ENCODE measurements around the gene LGSN.
"Not testable (repeated sequence)": the region's sequence is repeated elsewhere in the genome, so short reads cannot be mapped to it uniquely, and the experiment has no call there.

Gene LGSN

DNA sequence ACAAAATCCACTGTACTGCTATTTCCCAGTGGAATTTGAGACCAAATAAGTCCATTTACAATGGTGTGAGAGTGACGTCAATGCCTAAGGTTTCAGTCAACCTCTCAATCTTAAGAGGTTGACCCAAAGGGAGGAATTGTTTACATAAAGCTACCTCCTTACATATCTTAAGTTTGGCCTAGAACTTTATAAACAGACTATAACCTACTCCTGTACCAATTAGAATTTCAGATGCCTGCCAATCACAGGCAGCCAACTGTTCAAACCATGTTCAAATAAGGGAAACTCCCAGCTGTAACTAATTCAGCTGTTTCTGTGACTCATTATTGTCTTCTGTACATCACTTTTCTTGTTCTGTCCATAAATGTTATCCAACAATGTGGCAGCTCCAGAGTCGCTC is 14.5 kb downstream of the LGSN start:
- DNase-seq (ENCODE audit: low spot score): no peak

DNA sequence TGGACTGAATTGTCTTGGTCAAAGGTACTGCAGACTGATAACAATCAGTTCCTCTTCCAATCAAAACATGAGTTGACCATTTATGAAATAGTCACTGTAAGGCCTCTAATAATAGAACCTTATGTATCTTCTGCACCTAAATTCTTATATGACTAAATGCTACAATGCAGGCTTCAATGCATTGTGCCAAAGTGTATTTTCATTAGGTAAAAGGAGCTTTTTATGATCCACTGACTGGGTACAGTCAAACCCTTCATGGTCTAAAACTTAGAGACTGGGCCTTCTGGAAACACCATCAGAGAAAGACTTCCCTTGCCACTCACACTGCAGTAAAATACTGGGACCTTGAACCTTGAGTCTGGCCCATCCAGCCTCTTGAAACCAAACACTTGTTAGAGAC is 16.3 kb downstream of the LGSN start:
- DNase-seq (ENCODE audit: low spot score): no peak

DNA sequence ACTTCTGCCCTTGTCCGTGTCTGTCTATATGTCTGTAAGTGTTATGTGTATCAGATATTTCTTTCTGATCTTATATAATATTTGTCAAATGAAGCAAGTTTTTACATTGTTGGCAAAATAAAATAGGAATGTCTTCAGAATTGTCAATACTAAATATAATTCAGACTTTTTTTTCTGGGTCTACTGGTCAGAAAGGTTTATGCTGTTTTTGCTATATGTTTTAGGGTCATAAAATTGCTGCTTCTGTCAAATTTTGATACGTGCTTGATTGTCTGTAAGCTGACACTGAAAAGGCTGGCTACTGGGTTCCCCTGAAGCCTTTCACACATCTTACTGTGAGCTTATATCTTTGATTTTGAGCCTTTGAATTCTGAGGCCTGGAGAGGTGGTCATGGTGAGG is 20.1 kb downstream of the LGSN start:
- DNase-seq (ENCODE audit: low spot score): no peak

DNA sequence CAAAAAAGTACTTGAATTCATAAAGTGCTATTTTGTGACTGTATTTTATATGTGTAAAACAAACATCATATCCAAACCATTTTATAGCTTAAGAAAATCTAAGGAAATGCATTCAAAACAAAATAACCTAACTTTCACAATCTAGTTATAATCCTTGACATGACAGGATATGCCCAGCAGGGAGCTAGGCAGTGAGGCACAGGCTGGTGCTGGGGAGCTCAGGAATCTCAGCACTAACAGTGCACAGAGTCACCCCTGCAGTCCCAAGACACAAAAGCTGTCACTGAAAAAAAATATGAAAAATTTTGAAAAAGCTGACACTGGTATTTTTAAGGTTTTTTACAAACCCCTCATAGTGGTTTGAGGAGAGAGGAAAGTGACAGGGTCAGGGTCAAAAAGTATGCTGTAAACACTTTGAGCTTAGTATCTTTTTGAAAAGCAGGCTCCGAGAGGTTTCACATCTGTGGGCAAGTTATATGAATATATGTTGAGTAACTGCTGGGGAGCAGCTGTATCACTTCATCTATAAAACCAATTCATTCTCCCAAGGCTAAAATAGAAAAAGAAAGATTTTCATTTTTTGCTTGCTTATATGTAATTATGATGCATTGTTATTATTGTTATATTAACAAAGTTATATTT is 24.1 kb downstream of the LGSN start:
- no peak for DNase-seq (ENCODE audit: low spot score)

DNA sequence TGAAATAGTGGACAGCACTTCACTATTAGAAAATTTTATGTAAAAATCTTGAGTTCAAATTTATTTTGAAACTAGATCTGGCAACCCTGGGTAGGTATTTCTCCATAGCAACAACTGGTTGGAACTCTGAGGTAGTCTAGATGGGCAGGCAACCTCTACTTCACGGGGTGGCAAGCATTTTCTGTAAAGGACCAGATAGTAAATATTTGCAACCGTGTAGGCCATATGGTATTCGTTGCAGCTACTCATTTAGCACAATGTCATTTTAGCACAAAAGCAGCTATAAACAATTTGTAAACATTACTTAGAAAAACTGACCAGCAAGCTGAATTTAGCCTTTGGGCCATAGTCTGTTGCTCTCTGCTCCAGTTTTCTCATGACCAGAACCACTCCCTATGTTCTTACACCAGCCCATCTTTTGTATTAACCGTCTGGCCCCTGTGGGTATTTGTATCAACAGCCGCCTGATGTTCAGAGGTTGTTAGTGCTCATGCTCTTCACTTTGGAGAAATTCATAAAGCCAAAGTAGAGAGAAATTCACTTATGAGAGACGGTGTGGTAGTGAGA is 29.2 kb downstream of the LGSN start:
- DNase-seq (ENCODE audit: low spot score): no peak

DNA sequence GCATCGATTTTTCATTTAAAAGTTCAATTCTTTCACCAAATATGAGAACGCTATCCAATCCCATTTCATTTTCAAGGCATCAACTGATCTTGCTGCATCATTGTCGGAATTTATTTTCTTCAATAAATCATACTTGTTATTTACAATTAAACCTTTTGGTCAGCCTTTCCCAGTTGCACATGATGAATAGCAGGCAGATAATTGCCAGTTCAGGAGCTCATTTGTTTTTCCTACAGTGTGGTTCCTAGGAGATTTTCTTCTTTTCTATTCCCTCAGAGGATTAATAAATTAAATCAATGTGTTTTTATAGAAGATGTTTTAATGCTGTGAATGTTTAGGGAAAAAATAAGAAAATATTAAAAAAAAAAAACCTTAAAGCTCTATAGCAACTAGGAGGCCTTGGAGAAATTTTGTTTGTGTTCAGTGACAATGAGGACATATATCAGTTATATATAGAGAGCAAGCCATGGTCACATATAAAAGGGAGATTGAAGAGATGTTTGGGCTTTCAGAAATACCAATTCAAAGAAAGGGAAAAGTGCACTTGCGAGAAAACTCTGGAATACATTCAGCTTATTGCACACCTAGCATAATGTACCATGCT is 30.4 kb downstream of the LGSN start:
- DNase-seq (ENCODE audit: low spot score): no peak

DNA sequence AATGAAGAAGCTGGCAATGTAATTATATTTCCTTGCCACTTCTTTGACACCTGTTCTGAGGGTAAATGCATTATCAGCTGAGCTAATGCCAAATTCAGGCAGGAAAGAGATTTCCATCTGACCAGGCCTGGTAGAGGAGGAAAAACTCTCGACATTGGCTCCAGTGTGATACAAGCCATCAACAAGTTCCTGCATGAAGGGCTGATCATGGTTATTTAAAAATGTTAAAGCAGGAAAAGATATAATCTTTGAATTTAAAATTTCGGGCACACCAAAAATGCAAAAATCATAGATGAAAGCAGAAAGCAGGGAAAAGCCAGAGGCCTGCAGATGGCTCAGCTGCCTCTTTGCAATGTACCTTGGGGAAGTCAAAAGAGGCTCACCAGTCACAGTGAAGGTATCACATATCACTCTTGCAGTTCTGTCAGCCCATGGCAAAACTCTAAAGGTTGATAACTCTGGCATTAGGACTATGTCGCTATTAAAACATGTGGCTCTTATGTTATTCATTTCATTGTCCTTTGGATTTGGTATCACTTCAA is 39.1 kb downstream of the LGSN start:
- no peak for DNase-seq (ENCODE audit: low spot score)

DNA sequence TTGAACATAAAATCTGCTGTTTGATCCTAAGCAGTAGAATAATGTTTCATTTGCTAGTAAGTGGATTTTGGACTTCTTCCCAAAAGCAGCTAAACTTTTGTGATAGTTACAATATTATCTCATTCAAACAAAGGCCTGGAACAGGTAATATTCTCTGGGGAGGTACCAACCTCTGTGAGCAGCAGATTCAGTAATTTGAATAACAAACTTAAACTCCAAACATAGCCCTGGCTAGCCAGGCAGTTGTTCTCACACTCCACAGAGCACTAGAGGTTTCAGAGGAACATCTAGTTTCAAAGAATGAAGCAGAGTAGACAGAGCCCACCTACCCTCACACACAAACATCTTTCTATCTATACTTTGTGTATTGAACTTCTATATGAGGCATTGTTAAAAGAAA is 40.9 kb downstream of the LGSN start:
- no peak for DNase-seq (ENCODE audit: low spot score)

DNA sequence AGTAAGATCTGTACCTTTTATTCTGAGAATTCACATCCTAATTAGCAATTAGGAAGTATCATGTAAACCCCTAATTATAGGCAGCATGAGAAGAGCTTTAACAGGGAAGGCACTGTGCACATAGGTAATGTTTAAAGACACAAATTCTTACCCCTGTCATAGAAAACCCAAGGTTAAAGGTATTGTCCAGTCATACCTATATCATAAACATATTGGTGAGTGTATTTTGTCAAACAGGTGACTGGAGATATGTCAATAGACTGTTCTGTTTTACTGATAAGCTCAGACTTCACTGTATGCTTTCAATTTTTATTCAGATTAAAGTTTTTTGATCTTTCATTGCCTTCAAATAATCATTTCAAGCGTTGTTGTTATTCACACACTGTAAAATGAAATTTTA is 43.8 kb downstream of the LGSN start:
- DNase-seq (ENCODE audit: low spot score): no peak

DNA sequence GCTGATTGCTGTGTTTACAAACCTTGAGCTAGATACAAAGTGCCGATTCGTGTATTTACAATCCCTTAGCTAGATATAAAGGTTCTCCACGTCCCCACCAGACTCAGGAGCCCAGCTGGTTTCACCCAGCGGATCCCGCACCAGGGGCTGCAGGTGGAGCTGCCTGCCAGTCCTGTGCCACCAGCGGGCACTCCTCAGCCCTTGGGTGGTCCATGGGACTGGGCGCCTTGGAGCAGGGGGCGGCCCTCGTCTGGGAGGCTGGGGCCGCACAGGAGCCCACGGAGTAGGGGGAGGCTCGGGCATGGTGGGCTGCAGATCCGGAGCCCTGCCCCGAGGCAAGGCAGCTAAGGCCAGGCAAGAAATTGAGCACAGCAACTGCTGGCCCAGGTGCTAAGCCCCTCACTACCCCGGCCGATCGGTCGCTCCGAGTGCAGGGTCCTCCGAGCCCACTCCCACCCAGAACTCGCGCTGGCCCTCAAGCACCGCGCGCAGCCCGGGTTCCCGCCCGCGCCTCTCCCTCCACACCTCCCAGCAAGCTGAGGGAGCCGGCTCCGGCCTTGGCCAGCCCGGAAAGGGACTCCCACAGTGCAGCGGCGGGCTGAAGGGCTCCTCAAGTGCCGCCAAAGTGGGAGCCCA is 44.9 kb downstream of the LGSN start:
- DNase-seq (ENCODE audit: low spot score): not testable (repeated sequence)

DNA sequence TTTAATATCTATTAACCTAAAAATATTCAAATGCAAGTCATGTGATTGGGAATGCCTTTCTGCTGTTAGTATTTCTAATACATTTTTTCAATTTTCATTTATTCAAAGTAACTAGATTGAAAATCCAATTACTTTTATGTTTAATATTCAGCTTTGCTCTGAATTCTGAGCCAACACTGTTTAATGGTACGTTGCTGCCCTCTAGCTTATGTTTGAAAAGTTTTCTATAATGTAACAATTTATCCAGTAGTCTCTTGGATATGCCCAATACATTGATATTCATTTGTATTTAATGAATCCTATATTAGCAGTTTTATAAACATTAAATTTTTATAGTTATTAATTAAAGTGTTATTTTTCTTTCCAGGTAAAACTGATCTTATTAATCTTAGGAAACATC is 47.4 kb downstream of the LGSN start:
- DNase-seq (ENCODE audit: low spot score): no peak

DNA sequence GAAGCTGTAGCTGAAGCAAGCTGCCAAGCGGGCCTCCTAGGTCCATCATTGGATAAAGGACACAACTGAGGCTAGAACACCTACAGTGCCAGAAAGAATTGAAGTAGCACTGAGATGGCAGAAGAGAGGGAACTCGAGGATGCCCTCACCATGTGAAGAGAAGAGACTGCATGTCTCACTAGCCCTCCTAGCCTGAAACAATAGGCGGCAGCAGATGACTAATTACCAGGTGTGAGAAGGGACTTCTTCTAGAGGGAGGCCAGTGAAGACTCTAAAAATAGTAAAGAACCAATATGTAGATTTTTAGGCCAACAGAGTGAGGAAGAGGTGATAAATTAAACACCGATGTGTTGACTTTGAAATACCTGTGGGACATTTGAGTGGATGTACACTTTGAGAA is 50.3 kb downstream of the LGSN start:
- no peak for DNase-seq (ENCODE audit: low spot score)

DNA sequence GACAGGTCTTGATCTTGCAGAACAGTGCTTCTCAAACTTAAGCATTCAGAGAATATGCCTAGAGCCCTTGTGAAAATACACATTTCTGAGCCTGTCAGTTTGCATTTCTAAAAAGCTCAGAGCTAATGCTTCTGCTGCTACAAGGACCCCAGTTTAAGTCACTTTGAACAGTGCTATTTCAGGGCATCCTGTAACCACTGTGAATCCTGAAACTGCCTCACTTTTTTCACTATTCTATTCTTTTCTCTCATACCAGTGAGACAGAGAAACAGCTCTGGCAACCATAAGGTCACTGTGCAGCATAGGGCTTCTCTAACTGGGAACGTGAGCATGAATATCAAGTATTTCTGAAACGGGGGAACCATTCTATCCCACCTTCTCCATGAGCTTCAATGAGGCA is 51.2 kb downstream of the LGSN start:
- no peak for DNase-seq (ENCODE audit: low spot score)

DNA sequence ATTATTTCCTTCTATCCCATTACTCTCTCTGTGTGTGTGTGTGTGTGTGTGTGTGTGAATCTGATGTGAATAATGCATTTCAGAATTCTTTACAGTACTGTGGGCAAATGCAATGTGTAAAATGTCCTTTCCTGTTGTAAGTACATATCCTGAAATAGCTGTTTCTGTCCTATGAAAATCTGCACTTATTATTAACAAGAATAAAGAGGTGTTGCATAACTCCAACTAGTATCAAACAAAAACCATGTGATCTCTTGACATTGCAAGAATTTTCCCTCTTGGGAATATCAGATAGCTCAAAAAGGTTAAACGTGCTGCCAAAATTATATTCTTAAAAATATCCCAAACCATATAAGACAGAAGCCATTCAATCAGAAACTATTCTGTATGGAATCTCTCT is 52.0 kb downstream of the LGSN start:
- no peak for DNase-seq (ENCODE audit: low spot score)

DNA sequence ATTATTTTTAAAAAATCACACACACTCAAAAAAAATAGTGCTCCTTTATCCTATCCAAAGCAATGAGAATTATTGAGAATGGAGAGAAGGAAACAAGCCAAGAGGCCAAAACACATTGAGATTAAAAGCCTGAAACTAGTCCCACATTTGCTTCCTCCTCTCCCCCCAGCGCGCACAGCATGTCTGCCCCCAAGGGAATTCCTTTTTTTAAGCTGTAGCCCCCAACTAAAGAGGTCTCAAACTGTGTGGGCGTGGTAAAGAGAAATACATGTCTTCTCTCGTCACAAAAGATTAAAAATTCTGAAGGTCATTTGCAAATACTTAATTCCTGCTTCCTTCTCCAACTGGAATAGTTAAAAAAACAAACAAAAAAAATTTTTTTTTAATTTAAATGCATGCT is 52.7 kb downstream of the LGSN start:
- DNase-seq (ENCODE audit: low spot score): no peak

DNA sequence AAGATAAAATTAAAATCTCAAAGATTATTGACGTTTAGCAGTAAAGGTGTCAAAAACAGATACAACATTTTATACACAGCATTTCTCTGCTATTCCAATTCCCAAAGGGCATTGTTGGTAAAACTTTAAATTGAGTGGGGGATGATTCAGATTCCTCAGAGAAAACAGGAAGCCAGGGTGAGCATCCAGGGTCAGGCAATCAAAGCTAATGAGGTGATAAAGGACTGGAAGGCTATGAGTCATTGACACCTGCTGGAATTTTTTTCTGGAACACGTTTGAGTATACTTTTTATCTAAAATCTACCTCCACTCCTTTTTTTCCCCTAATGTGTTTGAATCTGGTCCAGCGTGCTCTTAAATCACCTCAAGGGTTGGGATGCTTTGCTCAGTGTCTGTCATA is 56.3 kb downstream of the LGSN start:
- no peak for DNase-seq (ENCODE audit: low spot score)

DNA sequence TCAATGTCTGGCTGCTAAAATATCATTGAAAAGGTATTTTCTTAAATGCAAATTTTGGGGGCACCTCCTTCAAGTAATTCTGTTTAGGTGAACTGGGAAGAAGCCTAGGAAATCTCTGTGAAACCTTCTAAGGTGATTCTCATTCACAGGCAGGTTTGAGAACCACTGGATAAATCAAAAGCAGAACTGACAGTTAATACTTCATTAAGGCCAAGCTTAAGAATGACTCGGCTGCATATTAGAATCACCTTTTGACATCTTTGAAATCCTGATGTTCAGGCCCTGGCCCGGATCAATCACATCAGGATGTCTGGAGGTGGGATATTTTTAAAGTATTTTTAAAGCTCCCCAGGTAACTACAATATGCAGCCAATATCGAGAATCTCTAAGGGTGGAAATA is 58.0 kb downstream of the LGSN start:
- no peak for DNase-seq (ENCODE audit: low spot score)

DNA sequence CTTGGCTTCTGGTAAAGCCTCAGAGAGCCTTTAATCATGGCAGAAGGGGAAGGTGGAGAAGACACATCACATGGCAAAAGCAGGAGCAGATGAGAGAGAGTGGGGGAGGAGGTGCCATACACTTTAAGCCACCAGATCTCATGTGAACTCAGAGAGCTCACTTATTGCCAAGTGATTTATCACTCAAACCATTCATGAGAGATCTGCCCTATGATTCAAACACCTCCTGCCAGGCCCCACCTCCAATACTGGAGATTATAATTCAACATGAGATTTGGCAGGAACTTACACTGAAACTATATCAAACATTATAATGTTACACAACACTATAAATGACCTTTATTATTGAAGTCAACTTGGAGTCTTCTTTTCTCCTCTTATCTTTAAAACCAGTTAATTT is 60.6 kb downstream of the LGSN start:
- DNase-seq (ENCODE audit: low spot score): no peak

DNA sequence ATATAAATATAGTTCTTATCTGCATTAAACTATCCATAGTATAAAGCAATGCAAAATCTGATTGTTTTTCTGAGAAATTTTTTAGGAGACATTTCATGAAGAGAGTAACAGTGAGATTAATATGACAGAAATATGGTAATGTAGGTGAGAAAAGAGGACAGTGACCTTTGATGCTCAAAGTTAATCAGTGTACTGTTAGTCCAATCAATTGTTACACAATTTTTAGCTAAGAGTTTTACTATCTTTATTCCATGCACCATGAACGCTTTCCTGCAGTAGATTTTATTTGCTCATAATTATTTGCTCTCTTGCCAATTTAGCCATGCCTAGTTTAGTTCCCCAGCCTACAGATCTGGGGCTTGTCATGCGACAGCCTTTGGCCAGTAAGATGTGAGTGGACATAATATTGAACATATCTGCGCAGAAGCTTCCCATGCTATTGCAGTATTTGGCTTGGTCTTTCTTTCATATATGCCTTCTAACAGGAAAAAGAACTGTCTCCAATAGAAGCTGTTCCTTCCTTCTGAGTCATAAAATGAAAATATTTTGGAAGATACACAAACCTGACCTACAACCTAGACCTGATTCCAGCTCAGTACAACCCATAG is 69.8 kb downstream of the LGSN start:
- no peak for DNase-seq (ENCODE audit: low spot score)

DNA sequence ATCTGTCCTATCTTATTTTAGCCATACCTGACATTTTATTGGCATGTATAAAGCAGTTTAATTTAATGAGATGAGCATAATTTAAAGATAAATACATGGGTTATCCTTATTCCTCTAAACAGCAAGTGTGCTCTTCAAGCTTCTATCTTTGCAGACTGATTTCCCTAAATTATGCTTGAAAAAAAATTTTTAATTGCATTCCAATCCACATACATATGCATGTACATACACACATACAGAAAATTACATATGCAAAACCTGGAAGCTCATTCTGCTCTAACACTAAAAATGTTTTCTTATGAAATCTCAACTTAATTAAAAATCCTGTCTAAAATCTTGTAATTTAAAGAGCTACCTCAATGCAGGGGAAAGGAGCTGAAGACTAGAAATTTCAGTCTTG is 73.2 kb downstream of the LGSN start:
- DNase-seq (ENCODE audit: low spot score): no peak

DNA sequence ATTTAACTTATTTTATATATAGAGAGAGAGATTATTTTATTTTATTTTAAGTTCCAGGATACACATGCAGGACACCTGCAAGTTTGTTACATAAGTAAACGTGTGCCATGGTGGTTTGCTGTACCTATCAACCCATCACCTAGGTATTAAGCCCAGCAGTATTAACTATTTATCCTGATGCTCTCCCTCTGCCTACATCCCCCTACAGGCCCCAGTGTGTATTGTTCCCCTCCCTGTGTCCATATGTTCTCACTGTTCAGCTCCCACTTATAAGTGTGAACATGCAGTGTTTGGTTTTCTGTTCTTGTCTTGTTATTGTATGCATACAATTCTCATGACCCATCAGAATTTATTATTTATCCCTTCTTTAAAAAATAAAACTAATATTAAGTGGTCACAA is 73.9 kb downstream of the LGSN start:
- no peak for DNase-seq (ENCODE audit: low spot score)

DNA sequence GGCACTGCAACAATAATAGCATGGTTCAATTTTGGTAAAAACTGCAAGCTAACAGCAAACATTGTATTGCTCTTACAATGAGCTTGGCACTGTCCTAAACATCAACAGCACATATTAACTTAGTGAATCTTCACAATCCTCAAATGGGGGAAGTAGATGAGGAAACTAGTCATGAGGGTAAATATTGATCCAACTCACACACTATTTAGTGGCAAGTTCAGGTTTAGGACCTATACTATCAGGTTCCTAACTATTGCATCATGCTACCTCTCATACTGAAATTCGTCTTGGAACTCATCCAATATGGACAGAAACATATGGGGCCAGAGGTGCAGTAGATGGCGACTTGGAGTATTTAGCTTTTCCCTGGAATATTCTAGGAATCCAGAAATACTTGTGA is 74.4 kb downstream of the LGSN start:
- no peak for DNase-seq (ENCODE audit: low spot score)

DNA sequence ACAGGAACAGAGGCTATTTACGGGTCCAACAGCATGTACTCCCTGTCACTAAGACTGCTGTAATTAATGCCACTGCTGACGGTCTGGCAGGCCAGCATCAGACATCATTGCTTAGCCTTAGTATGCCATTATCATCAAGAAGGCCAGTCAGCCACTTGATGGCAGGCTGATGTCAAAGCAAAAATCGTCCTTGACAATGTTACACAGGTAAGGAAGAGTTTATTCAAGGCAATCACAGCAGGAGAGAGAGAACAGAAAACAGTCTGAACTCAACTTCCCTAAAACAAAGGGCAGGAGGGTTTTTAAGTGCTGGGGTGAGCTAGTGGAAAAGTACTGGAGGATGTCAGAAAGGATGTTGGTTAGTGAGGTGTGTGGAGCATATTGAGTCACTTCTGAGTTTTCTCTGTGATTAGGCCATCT is 83.4 kb downstream of the LGSN start:
- DNase-seq (ENCODE audit: low spot score): no peak

Measured in ecto neural progenitor cell (in vitro differentiated cells).